Liver (tissue), 9 donors: ENCODE data around the gene PRIMPOL. TPM values are rescaled to one million over a fixed set of nuclear protein-coding genes. Genes with fewer than 3 reads are reported as not detected.
"Not testable (repeated sequence)": the region's sequence is repeated elsewhere in the genome, so short reads cannot be mapped to it uniquely, and the experiment has no call there.

Source experiments
- DNase-seq: peaks from one replicate; pipeline ENCODE4 v3.0.0-alpha.2; 2017; ENCODE audit warnings: low spot score
- H3K27ac ChIP-seq, 2 donors: one replicate each; pipeline ENCODE4 v1.7.0; 2013; ENCODE audit warnings: inconsistent platforms in 2 of 2, low read length in 2 of 2, control low read depth in 1 of 2, low read depth in 1 of 2, mild to moderate bottlenecking in 1 of 2
- H3K27me3 ChIP-seq, 4 donors: one replicate each; pipeline versions ENCODE4 v1.6.1 to v1.7.0; 2013; ENCODE audit warnings: low read length in 3 of 4, inconsistent platforms in 1 of 4, mild to moderate bottlenecking in 1 of 4, moderate library complexity in 1 of 4; ENCODE audit not compliant: control insufficient read depth in 4 of 4, insufficient read depth in 4 of 4
- H3K36me3 ChIP-seq, 4 donors: one replicate each; pipeline versions ENCODE4 v1.6.1 to v1.7.0; 2013; ENCODE audit warnings: low read length in 3 of 4, mild to moderate bottlenecking in 3 of 4, low read depth in 1 of 4, moderate library complexity in 1 of 4; ENCODE audit not compliant: control insufficient read depth in 4 of 4, insufficient read depth in 3 of 4
- H3K4me1 ChIP-seq, 4 donors: one replicate each; pipeline versions ENCODE4 v1.6.1 to v1.7.0; 2013; ENCODE audit warnings: low read length in 3 of 4, mild to moderate bottlenecking in 3 of 4, moderate library complexity in 1 of 4; ENCODE audit not compliant: control insufficient read depth in 4 of 4, insufficient read depth in 4 of 4
- H3K4me3 ChIP-seq, 3 donors: one replicate each; pipeline versions ENCODE4 v1.6.1 to v1.7.0; 2013; ENCODE audit warnings: low read length in 3 of 3, control low read depth in 1 of 3, low read depth in 1 of 3, mild to moderate bottlenecking in 1 of 3
- H3K9ac ChIP-seq, 2 donors: one replicate each; pipeline ENCODE4 v1.7.0; 2013; ENCODE audit warnings: low read length in 2 of 2, mild to moderate bottlenecking in 2 of 2, moderate library complexity in 2 of 2, control low read depth in 1 of 2, low read depth in 1 of 2
- H3K9me3 ChIP-seq, 4 donors: one replicate each; pipeline versions ENCODE4 v1.6.1 to v1.7.0; 2013; ENCODE audit warnings: low read length in 3 of 4; ENCODE audit not compliant: control insufficient read depth in 4 of 4
- CTCF ChIP-seq: fragments of 150-350 bp; IDR thresholded peaks from 2 replicates; pipeline ENCODE4 v1.5.1; 2017; ENCODE audit warnings: improper control_type of control experiment, low read depth, low read length; ENCODE audit not compliant: missing input control
- FOXA1 ChIP-seq: IDR thresholded peaks from 2 replicates; pipeline ENCODE4 v1.6.1; 2016; ENCODE audit warnings: antibody characterized with exemption
- FOXA2 ChIP-seq: IDR thresholded peaks from 2 replicates; pipeline ENCODE4 v1.6.1; 2016; ENCODE audit warnings: antibody characterized with exemption
- GABPA ChIP-seq, 2 donors: IDR thresholded peaks in 1 of 2; conservative IDR thresholded peaks in 1 of 2; 2 replicates each; pipeline ENCODE4 v1.6.1; 2016; ENCODE audit warnings: antibody characterized with exemption in 2 of 2, mild to moderate bottlenecking in 1 of 2, moderate library complexity in 1 of 2
- HNF4A ChIP-seq, 2 donors: conservative IDR thresholded peaks; 2 replicates each; pipeline ENCODE4 v1.6.1; 2016; ENCODE audit warnings: antibody characterized with exemption in 2 of 2, mild to moderate bottlenecking in 2 of 2
- HNF4G ChIP-seq: IDR thresholded peaks from 2 replicates; pipeline ENCODE4 v1.6.1; 2016; ENCODE audit warnings: antibody characterized with exemption
- JUND ChIP-seq, 2 donors: IDR thresholded peaks; 2 replicates each; pipeline ENCODE4 v1.6.1; 2016; ENCODE audit warnings: antibody characterized with exemption in 2 of 2
- RXRA ChIP-seq, 2 donors: IDR thresholded peaks; 2 replicates each; pipeline ENCODE4 v1.6.1; 2017 to 2018; ENCODE audit warnings: antibody characterized with exemption in 2 of 2, mild to moderate bottlenecking in 1 of 2
- SP1 ChIP-seq: IDR thresholded peaks from 2 replicates; pipeline ENCODE4 v1.6.1; 2018; ENCODE audit warnings: antibody characterized with exemption, mild to moderate bottlenecking
- TAF1 ChIP-seq: conservative IDR thresholded peaks from 2 replicates; pipeline ENCODE4 v1.6.1; 2016; ENCODE audit warnings: antibody characterized with exemption, mild to moderate bottlenecking
- YY1 ChIP-seq: IDR thresholded peaks from 2 replicates; pipeline ENCODE4 v1.6.1; 2016; ENCODE audit warnings: antibody characterized with exemption, mild to moderate bottlenecking
- WGBS: extraction: QIAGEN DNeasy Blood & Tissue Kit; methylation state at CpG from one replicate; pipeline ENCODE4 v1.1.7; 2013; 5-methylcytosine and 5-hydroxymethylcytosine counted together
- polyA plus RNA-seq, 2 donors: library from polyadenylated mRNA; stranded (reverse) in 1 of 2; unstranded in 1 of 2; fragments of 200-250 nt in 1 of 2; fragments of >200 nt in 1 of 2; fragmentation: Nextera tagmentation in 1 of 2; extraction: Ambion mirVana in 1 of 2; gene quantifications; one replicate each; pipeline versions ENCODE4 v1.2.1 to v1.2.3, GENCODE V29; 2013 to 2015
- total RNA-seq, 2 donors: library from RNA; depleted of rRNA; stranded (reverse); fragments of >200 nt; gene quantifications; one replicate each; pipeline ENCODE4 v1.2.3, GENCODE V29; 2014
- TF ChIP-seq, protein P1 (sequence below): IDR thresholded peaks from 2 replicates; pipeline ENCODE4 v1.6.1; 2016; ENCODE audit warnings: antibody characterized with exemption, mild to moderate bottlenecking
- TF ChIP-seq, protein P2 (sequence below): IDR thresholded peaks from 2 replicates; pipeline ENCODE4 v1.6.1; 2016; ENCODE audit warnings: antibody characterized with exemption
- donor health status: healthy.
- donor health status: healthy.
- donor health status: healthy.
- donor health status: healthy.
- donor health status: healthy.

PRIMPOL gene
- total and polyA plus RNA-seq, 4 donors, result 2.2 to 7.3 (median 5.5) TPM

GRCh38 chr4:184607429-184607828 is 42.1 kb upstream of the PRIMPOL start:
- not testable (repeated sequence) for H3K9me3 ChIP-seq, H3K27ac ChIP-seq
- WGBS, result 92% methylated on average over 2 of the region's 2 CpGs

GRCh38 chr4:184612074-184612473 is 37.5 kb upstream of the PRIMPOL start:
- DNase-seq, result no peak
- H3K4me3 ChIP-seq, result no peak overlapping the region
- no peak overlapping the region for H3K9ac ChIP-seq
- H3K9me3 ChIP-seq, result peaks cover 0 to 5% (median 0%) of the 10 kb centered on the region in 4 donors
- TF ChIP-seq FOXA1 (no peak), SP1 (no peak), HNF4A (conservative IDR thresholded peaks at IDR 0.05) (no peak), FOXA2 (no peak), YY1 (no peak), TAF1 (no peak), HNF4G (no peak), JUND (IDR thresholded peaks at IDR 0.05) (no peak), RXRA (IDR thresholded peaks at IDR 0.05) (no peak), CTCF (no peak), GABPA (IDR thresholded peaks at IDR 0.05 in 1 of 2, conservative IDR thresholded peaks at IDR 0.05 in 1 of 2) (no peak)
- TF ChIP-seq, protein P1, sequence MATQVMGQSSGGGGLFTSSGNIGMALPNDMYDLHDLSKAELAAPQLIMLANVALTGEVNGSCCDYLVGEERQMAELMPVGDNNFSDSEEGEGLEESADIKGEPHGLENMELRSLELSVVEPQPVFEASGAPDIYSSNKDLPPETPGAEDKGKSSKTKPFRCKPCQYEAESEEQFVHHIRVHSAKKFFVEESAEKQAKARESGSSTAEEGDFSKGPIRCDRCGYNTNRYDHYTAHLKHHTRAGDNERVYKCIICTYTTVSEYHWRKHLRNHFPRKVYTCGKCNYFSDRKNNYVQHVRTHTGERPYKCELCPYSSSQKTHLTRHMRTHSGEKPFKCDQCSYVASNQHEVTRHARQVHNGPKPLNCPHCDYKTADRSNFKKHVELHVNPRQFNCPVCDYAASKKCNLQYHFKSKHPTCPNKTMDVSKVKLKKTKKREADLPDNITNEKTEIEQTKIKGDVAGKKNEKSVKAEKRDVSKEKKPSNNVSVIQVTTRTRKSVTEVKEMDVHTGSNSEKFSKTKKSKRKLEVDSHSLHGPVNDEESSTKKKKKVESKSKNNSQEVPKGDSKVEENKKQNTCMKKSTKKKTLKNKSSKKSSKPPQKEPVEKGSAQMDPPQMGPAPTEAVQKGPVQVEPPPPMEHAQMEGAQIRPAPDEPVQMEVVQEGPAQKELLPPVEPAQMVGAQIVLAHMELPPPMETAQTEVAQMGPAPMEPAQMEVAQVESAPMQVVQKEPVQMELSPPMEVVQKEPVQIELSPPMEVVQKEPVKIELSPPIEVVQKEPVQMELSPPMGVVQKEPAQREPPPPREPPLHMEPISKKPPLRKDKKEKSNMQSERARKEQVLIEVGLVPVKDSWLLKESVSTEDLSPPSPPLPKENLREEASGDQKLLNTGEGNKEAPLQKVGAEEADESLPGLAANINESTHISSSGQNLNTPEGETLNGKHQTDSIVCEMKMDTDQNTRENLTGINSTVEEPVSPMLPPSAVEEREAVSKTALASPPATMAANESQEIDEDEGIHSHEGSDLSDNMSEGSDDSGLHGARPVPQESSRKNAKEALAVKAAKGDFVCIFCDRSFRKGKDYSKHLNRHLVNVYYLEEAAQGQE, result no peak
- TF ChIP-seq, protein P2, sequence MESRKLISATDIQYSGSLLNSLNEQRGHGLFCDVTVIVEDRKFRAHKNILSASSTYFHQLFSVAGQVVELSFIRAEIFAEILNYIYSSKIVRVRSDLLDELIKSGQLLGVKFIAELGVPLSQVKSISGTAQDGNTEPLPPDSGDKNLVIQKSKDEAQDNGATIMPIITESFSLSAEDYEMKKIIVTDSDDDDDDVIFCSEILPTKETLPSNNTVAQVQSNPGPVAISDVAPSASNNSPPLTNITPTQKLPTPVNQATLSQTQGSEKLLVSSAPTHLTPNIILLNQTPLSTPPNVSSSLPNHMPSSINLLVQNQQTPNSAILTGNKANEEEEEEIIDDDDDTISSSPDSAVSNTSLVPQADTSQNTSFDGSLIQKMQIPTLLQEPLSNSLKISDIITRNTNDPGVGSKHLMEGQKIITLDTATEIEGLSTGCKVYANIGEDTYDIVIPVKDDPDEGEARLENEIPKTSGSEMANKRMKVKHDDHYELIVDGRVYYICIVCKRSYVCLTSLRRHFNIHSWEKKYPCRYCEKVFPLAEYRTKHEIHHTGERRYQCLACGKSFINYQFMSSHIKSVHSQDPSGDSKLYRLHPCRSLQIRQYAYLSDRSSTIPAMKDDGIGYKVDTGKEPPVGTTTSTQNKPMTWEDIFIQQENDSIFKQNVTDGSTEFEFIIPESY, result no peak
- no peaks in the 10 kb centered on the region for H3K27me3 ChIP-seq
- no peaks in the 10 kb centered on the region for H3K4me1 ChIP-seq
- H3K27ac ChIP-seq, result no peak overlapping the region
- WGBS, result 83% methylated on average over 3 of the region's 3 CpGs
- H3K36me3 ChIP-seq, result no peaks in the 10 kb centered on the region

More at GRCh38 chr4:184607429-184607828, 42.1 kb upstream of the PRIMPOL start:
- H3K9ac ChIP-seq, H3K4me1 ChIP-seq, H3K4me3 ChIP-seq, DNase-seq, H3K27me3 ChIP-seq, H3K36me3 ChIP-seq: not testable (repeated sequence)
